GM19438 (cell line): ENCODE data around the gene FARP1.

Experiments
- ATAC-seq: cut with Tn5 transposase; IDR thresholded peaks from one replicate; pipeline ENCODE4 v1.9.1; 2021; ENCODE audit warnings: low read depth; ENCODE audit not compliant: unreplicated experiment

Gene FARP1

GRCh38 chr13:98438246-98439125 lies 295.6 kb downstream of the FARP1 start:
- ATAC-seq: no peak

GRCh38 chr13:98439126-98439828 lies 296.4 kb downstream of the FARP1 start:
- no peak for ATAC-seq

GRCh38 chr13:98439896-98440295 lies 297.0 kb downstream of the FARP1 start:
- no peak for ATAC-seq

GRCh38 chr13:98440390-98441055 lies 297.6 kb downstream of the FARP1 start:
- no peak for ATAC-seq

GRCh38 chr13:98441056-98441676 lies 298.3 kb downstream of the FARP1 start:
- ATAC-seq: no peak

- no peak for ATAC-seq
Observed at GRCh38 chr13:98442391-98443230, 299.7 kb downstream of the FARP1 start.

GRCh38 chr13:98443329-98443728 lies 300.4 kb downstream of the FARP1 start:
- ATAC-seq: no peak

- ATAC-seq: no peak
Observed at GRCh38 chr13:98443800-98444325, 301.0 kb downstream of the FARP1 start.

- ATAC-seq: no peak
Observed at GRCh38 chr13:98444381-98444780, 301.5 kb downstream of the FARP1 start.

GRCh38 chr13:98445340-98446233 lies 302.7 kb downstream of the FARP1 start:
- ATAC-seq: peak; percentile 91

- no peak for ATAC-seq
Observed at GRCh38 chr13:98446234-98446621, 303.3 kb downstream of the FARP1 start.

- ATAC-seq: no peak
Observed at GRCh38 chr13:98447130-98447529, 304.2 kb downstream of the FARP1 start.

- ATAC-seq: no peak
Observed at GRCh38 chr13:98447881-98448641, 305.2 kb downstream of the FARP1 start.

GRCh38 chr13:98448642-98448928 lies 305.7 kb downstream of the FARP1 start:
- ATAC-seq: no peak

GRCh38 chr13:98449273-98449672 lies 306.4 kb downstream of the FARP1 start:
- no peak for ATAC-seq

- ATAC-seq: no peak
Observed at GRCh38 chr13:98450026-98450425, 307.1 kb downstream of the FARP1 start.

GRCh38 chr13:98450539-98451111 lies 307.7 kb downstream of the FARP1 start:
- no peak for ATAC-seq
